B cell (primary cell): ENCODE measurements around the gene IER3. TPM values are rescaled to one million over a fixed set of nuclear protein-coding genes. Genes with fewer than 3 reads are reported as not detected.

Source experiments
- ATAC-seq: fragments of 200-7000 bp; cut with Tn5 transposase; one replicate; pipeline ENCODE4 v1.10.0; 2021; ENCODE audit warnings: low read depth, mild to moderate bottlenecking, moderate number of reproducible peaks, moderate library complexity
- CTCF ChIA-PET: fragments of 350-600 bp; sonication (Branson Sonifier 250); formaldehyde crosslinking; loops from one replicate; lab custom pipeline; 2021; ENCODE audit warnings: antibody characterized with exemption, inconsistent platforms; lab: Charles Lee
- POLR2A ChIA-PET: fragments of 350-600 bp; sonication (Branson Sonifier 250); formaldehyde crosslinking; loops from one replicate; lab custom pipeline; 2021; ENCODE audit warnings: antibody characterized with exemption; lab: Charles Lee
- DNase-seq: peaks from one replicate; pipeline ENCODE4 v3.0.0; 2013
- H2AFZ ChIP-seq: 2 replicates; pipeline ENCODE4 v1.6.1; 2012; ENCODE audit warnings: mild to moderate bottlenecking, low read depth, low read length; ENCODE audit not compliant: insufficient read depth, poor library complexity, severe bottlenecking
- H3K27ac ChIP-seq, 2 donors: 1 replicate in 1 of 2; 2 replicates in 1 of 2; pipeline ENCODE4 v1.5.1; 2012 to 2013; ENCODE audit warnings: low read length in 2 of 2, mild to moderate bottlenecking in 2 of 2, moderate library complexity in 1 of 2
- H3K27me3 ChIP-seq, 4 experiments: fragments of 200-600 bp in 1 of 4; sonication (generic) in 1 of 4; replicated peaks in 1 of 4; 1 replicate in 2 of 4; 2 replicates in 2 of 4; pipeline versions ENCODE4 v1.6.1 to v1.7.0; 2013 to 2016; ENCODE audit warnings: low read length in 3 of 4, mild to moderate bottlenecking in 2 of 4, mixed read lengths in 1 of 4, moderate library complexity in 1 of 4; ENCODE audit not compliant: insufficient read depth in 4 of 4, control insufficient read depth in 3 of 4; ENCODE audit errors: control extremely low read depth in 1 of 4
- H3K36me3 ChIP-seq, 2 experiments: replicated peaks in 1 of 2; 1 replicate in 1 of 2; 2 replicates in 1 of 2; pipeline versions ENCODE4 v1.6.1 to v1.7.1; 2013; ENCODE audit warnings: low read length in 1 of 2; ENCODE audit not compliant: insufficient read depth in 2 of 2, control insufficient read depth in 1 of 2; ENCODE audit errors: control extremely low read depth in 1 of 2, extremely low read depth in 1 of 2
- H3K4me1 ChIP-seq, 2 donors: fragments of 200-600 bp in 1 of 2; sonication (generic) in 1 of 2; 1 replicate in 1 of 2; 2 replicates in 1 of 2; pipeline versions ENCODE4 v1.5.1 to v1.6.1; 2013 to 2017; ENCODE audit warnings: low read length in 2 of 2; ENCODE audit not compliant: control insufficient read depth in 2 of 2, insufficient read depth in 2 of 2
- H3K4me2 ChIP-seq: replicated peaks from 2 replicates; pipeline ENCODE3; 2012; ENCODE audit warnings: mild to moderate bottlenecking, low read depth, low read length; ENCODE audit not compliant: poor library complexity, severe bottlenecking
- H3K4me3 ChIP-seq, 5 experiments: fragments of 200-600 bp in 1 of 5; sonication (generic) in 1 of 5; 1 replicate in 3 of 5; 2 replicates in 2 of 5; pipeline versions ENCODE4 v1.5.1 to v1.7.0; 2011 to 2016; ENCODE audit warnings: low read length in 4 of 5, mild to moderate bottlenecking in 4 of 5, low read depth in 2 of 5, control low read depth in 1 of 5, moderate library complexity in 1 of 5; ENCODE audit not compliant: insufficient read depth in 1 of 5; ENCODE audit errors: control extremely low read depth in 1 of 5, extremely low read depth in 1 of 5
- H3K79me2 ChIP-seq: fragments of 200-600 bp; sonication (generic); one replicate; pipeline ENCODE4 v1.6.0; 2016; ENCODE audit warnings: low read length; ENCODE audit not compliant: control insufficient read depth, insufficient read depth
- H3K9ac ChIP-seq: fragments of 200-600 bp; sonication (generic); 2 replicates; pipeline ENCODE4 v1.6.1; 2017; ENCODE audit warnings: mild to moderate bottlenecking, low read length, moderate library complexity
- H3K9me3 ChIP-seq, 3 donors: one replicate each; pipeline versions ENCODE4 v1.6.1 to v1.7.1; 2013; ENCODE audit warnings: low read length in 2 of 3; ENCODE audit not compliant: control insufficient read depth in 2 of 3, insufficient read depth in 1 of 3; ENCODE audit errors: control extremely low read depth in 1 of 3
- H4K20me1 ChIP-seq: 2 replicates; pipeline ENCODE4 v1.6.0; 2012; ENCODE audit warnings: mild to moderate bottlenecking, low read length; ENCODE audit not compliant: insufficient read depth, control insufficient read depth, poor library complexity, severe bottlenecking
- H3K27ac Mint-ChIP-seq: one replicate; pipeline ENCODE4 v1.8.0; 2021; ENCODE audit warnings: mixed read lengths
- H3K27me3 Mint-ChIP-seq: one replicate; pipeline ENCODE4 v1.8.0; 2021; ENCODE audit warnings: mixed read lengths
- H3K4me1 Mint-ChIP-seq: one replicate; pipeline ENCODE4 v1.8.0; 2021; ENCODE audit warnings: mixed read lengths
- H3K4me3 Mint-ChIP-seq: one replicate; pipeline ENCODE4 v1.8.0; 2021; ENCODE audit warnings: mixed read lengths
- H3K9me3 Mint-ChIP-seq: one replicate; pipeline ENCODE4 v1.8.0; 2022; ENCODE audit warnings: mixed read lengths; ENCODE audit not compliant: insufficient read depth
- CTCF ChIP-seq: fragments of 200-600 bp; IDR thresholded peaks from one replicate; pipeline ENCODE4 v1.8.0; 2022; ENCODE audit warnings: antibody characterized with exemption, mild to moderate bottlenecking
- EZH2 ChIP-seq: IDR thresholded peaks from 2 replicates; pipeline ENCODE4 v1.6.1; 2012; ENCODE audit warnings: borderline replicate concordance, low read depth, mild to moderate bottlenecking, moderate library complexity, low read length; ENCODE audit not compliant: insufficient read depth, poor library complexity, severe bottlenecking
- WGBS: methylation state at CpG from one replicate; pipeline ENCODE4 v1.1.5; 2013; ENCODE audit warnings: missing lambda C conversion rate; ENCODE audit not compliant: insufficient coverage; 5-methylcytosine and 5-hydroxymethylcytosine counted together
- intact Hi-C: fragments of 100-400 bp; cut with micrococcal nuclease; formaldehyde crosslinking; loops from one replicate; pipeline ENCODE4 v1.10.0; 2022
- polyA plus RNA-seq: library from polyadenylated mRNA; depleted of rRNA; stranded (reverse); fragments of >200 nt; gene quantifications from 2 replicates; pipeline ENCODE4 v1.2.3, GENCODE V29; 2012
- total RNA-seq, 2 donors: library from RNA; stranded (reverse); fragments of 120-200 nt in 1 of 2; gene quantifications; 1 replicate in 1 of 2; 2 replicates in 1 of 2; pipeline versions ENCODE4 v1.2.3 to v1.2.4, GENCODE V29; 2013 to 2022

Gene IER3
- total and polyA plus RNA-seq, 2 donors (not counting 1 experiment from before 2014, with no cell fraction given): 3.7 to 4.2 TPM

DNA sequence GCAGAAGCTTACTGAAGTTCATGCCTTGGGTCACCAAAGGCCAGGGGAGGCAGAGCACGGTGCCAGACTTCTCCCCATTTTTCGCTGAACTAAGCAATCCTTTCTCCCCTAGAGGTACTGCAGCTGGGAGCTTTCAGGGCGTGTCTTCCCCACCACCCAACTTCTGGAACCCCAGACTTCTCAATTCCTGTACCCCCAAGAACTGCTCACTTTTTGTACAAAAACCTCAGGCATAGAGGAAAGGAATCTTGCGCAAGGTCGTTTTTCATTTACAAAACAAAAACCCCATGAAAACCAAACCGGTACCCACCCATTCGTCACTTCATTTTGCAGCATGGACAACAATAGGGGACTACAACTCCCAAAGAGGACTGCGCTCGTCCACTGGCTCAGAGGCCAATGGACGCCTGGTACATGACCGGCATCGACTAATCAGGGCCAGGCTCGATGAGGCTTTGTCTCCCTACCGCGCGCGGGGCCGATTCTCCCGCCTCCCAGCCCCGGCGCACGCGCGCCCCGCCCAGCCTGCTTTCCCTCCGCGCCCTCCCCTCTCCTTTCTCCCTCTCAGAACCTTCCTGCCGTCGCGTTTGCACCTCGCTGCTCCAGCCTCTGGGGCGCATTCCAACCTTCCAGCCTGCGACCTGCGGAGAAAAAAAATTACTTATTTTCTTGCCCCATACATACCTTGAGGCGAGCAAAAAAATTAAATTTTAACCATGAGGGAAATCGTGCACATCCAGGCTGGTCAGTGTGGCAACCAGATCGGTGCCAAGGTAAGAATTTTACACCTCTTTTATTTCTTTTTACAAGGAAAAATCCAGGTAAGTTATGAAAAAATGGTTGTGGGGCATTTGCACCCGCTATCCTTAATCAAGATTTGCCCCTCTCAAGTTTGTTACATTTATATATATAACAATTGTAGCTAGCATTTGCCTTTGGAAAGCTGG, 24.3 kb downstream of the IER3 start, which contains the start of gene TUBB:
TSS of gene TUBB (plus strand) at position 562 of the 947 bp plus-strand sequence. CDS start at position 717, 155 bp downstream.
- TF ChIP-seq EZH2 (no peak), CTCF (no peak)
- Histone ChIP-seq H3K4me1 (peaks cover 30 to 46% of the 10 kb centered on the region in 2 donors), H3K4me3 (peak within 1 kb of the TSS; percentile 74 to 99 (median 92)), H3K4me2 (peak within 1 kb of the TSS; percentile 83), H4K20me1 (peaks cover 33% of the 10 kb centered on the region), H3K27ac (peak within 1 kb of the TSS; percentile 82 to 84), H3K79me2 (peaks cover 67% of the 10 kb centered on the region), H3K9me3 (no peaks in the 10 kb centered on the region), H3K9ac (peak within 1 kb of the TSS; percentile 78), H2AFZ (peak within 1 kb of the TSS; percentile 68), H3K36me3 (peaks cover 2 to 28% of the 10 kb centered on the region in 2 experiments), H3K27me3 (no peaks in the 10 kb centered on the region)
- POLR2A ChIA-PET: interaction anchor here (0.5 to 9.8 kb wide), 9 partner anchors 14 to 178 kb away, joined by 3 to 216 read pairs (median 12); partner anchors contain the start of genes MRPS18B, PPP1R10 and PPP1R18
- intact Hi-C loops: no loop called here
- peak; percentile 95 for DNase-seq
- no peaks in the 10 kb centered on the region for H3K27me3 Mint-ChIP-seq
- CTCF ChIA-PET: interaction anchor here (0.6 to 22.5 kb wide), 8 partner anchors 10 to 357 kb away, joined by 3 to 963 read pairs (median 12); partner anchors contain the start of genes ATAT1, DHX16 and NRM
- peak within 1 kb of the TSS; percentile 90 for H3K4me3 Mint-ChIP-seq
- no peaks in the 10 kb centered on the region for H3K9me3 Mint-ChIP-seq
- ATAC-seq: peak; percentile 57
- WGBS: under 1% methylated on average over 34 of the region's 38 CpGs
- peaks cover 59% of the 10 kb centered on the region for H3K4me1 Mint-ChIP-seq
- peak within 1 kb of the TSS; percentile 90 for H3K27ac Mint-ChIP-seq
